Nephron progenitor cell (in vitro differentiated cells): ENCODE data around the gene GNB5.

ENCODE experiments used
- DNase-seq: peaks from one replicate; pipeline ENCODE4 v3.0.0; 2021
- H3K27ac Mint-ChIP-seq: 2 replicates; pipeline ENCODE4 v1.8.0; 2021; ENCODE audit warnings: mild to moderate bottlenecking, moderate library complexity, mixed read lengths
- H3K27me3 Mint-ChIP-seq: 2 replicates; pipeline ENCODE4 v1.8.0; 2021; ENCODE audit warnings: mild to moderate bottlenecking, low read depth, mixed read lengths; ENCODE audit not compliant: poor library complexity
- H3K36me3 Mint-ChIP-seq: 2 replicates; pipeline ENCODE4 v1.8.0; 2021; ENCODE audit warnings: low read depth, mixed read lengths
- H3K4me1 Mint-ChIP-seq: 2 replicates; pipeline ENCODE4 v1.8.0; 2021; ENCODE audit warnings: mixed read lengths
- H3K4me3 Mint-ChIP-seq: 2 replicates; pipeline ENCODE4 v1.8.0; 2021; ENCODE audit warnings: mild to moderate bottlenecking, moderate library complexity, mixed read lengths
- H3K9me3 Mint-ChIP-seq: 2 replicates; pipeline ENCODE4 v1.8.0; 2021; ENCODE audit warnings: mild to moderate bottlenecking, moderate library complexity, mixed read lengths
- CTCF ChIP-seq: fragments of 200-600 bp; sonication (generic); IDR thresholded peaks from 2 replicates; pipeline ENCODE4 v1.5.0; 2021; ENCODE audit warnings: antibody characterized with exemption

The GNB5 gene

GRCh38 chr15:52078197-52078875 is 112.9 kb downstream of the GNB5 start:
- DNase-seq = no peak
- H3K9me3 Mint-ChIP-seq = no peaks in the 10 kb centered on the region
- peaks cover 6% of the 10 kb centered on the region for H3K27me3 Mint-ChIP-seq
- H3K27ac Mint-ChIP-seq = no peak overlapping the region
- TF ChIP-seq CTCF = no peak
- peaks cover 13% of the 10 kb centered on the region for H3K4me1 Mint-ChIP-seq
- no peak overlapping the region for H3K4me3 Mint-ChIP-seq
- H3K36me3 Mint-ChIP-seq = no peaks in the 10 kb centered on the region

- no peak for DNase-seq
Observed at GRCh38 chr15:52076889-52077781, 114.1 kb downstream of the GNB5 start.

GRCh38 chr15:52071570-52071969 is 119.6 kb downstream of the GNB5 start:
- no peaks in the 10 kb centered on the region for H3K4me1 Mint-ChIP-seq
- no peaks in the 10 kb centered on the region for H3K36me3 Mint-ChIP-seq
- TF ChIP-seq CTCF = no peak
- peaks cover 14% of the 10 kb centered on the region for H3K27me3 Mint-ChIP-seq
- no peak for DNase-seq
- no peaks in the 10 kb centered on the region for H3K9me3 Mint-ChIP-seq
- no peak overlapping the region for H3K4me3 Mint-ChIP-seq
- H3K27ac Mint-ChIP-seq = no peak overlapping the region

More at GRCh38 chr15:52076889-52077781, 114.1 kb downstream of the GNB5 start:
- no peaks in the 10 kb centered on the region for H3K9me3 Mint-ChIP-seq
- peaks cover 13% of the 10 kb centered on the region for H3K4me1 Mint-ChIP-seq
- no peaks in the 10 kb centered on the region for H3K36me3 Mint-ChIP-seq
- H3K27ac Mint-ChIP-seq = no peak overlapping the region
- no peak for TF ChIP-seq CTCF
- H3K4me3 Mint-ChIP-seq = no peak overlapping the region
- H3K27me3 Mint-ChIP-seq = peaks cover 9% of the 10 kb centered on the region

- Mint-ChIP-seq H3K4me1 (no peaks in the 10 kb centered on the region), H3K9me3 (no peaks in the 10 kb centered on the region), H3K27ac (no peak overlapping the region), H3K4me3 (no peak overlapping the region), H3K27me3 (peaks cover 10% of the 10 kb centered on the region), H3K36me3 (peaks cover 6% of the 10 kb centered on the region)
- no peak for TF ChIP-seq CTCF
- DNase-seq = no peak
Observed at GRCh38 chr15:52069559-52069958, 121.6 kb downstream of the GNB5 start.

GRCh38 chr15:52068004-52068615 is 123.1 kb downstream of the GNB5 start:
- no peaks in the 10 kb centered on the region for H3K4me1 Mint-ChIP-seq
- H3K9me3 Mint-ChIP-seq = no peaks in the 10 kb centered on the region

More at GRCh38 chr15:52068004-52068615, 123.1 kb downstream of the GNB5 start:
- Mint-ChIP-seq H3K36me3 (peaks cover 18% of the 10 kb centered on the region), H3K4me3 (no peak overlapping the region), H3K27ac (no peak overlapping the region), H3K27me3 (peaks cover 10% of the 10 kb centered on the region)
- TF ChIP-seq CTCF = no peak
- DNase-seq = no peak
